ENCODE data around the gene TLE4. TPM values are rescaled to one million over a fixed set of nuclear protein-coding genes. Genes with fewer than 3 reads are reported as not detected.

TLE4 gene
- total and polyA plus RNA-seq, 2 experiments from 2014 or later: 45.8 to 72.9 TPM

DNA sequence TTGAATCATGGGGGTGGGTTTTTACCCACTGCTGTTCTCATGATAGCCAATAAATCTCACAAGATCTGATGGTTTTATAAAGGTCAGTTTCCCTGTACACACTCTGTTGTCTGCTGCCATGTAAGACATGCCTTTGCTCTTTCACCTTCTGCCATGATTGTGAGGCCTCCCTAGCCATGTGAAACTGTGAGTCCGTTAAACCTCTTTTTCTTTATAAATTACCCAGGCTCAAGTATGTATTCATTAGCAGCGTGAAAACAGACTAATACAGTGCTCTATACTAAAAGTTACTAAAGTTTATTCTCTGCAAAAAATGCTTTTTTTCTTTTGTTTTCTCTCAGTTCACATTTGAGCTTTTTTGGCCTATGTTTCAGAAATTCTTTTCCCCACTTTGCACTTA, 33.9 kb upstream of the TLE4 start:
- H4K20me1 ChIP-seq (replicated peaks; ENCODE audit: insufficient read depth): no peaks in the 10 kb centered on the region
- no peak overlapping the region for H3K4me3 ChIP-seq
- no peaks in the 10 kb centered on the region for H3K27me3 ChIP-seq (ENCODE audit: insufficient read depth)
- no peak overlapping the region for H2AFZ ChIP-seq
- DNase-seq (ENCODE audit: low spot score) (no peak), ATAC-seq (no peak)
- Mint-ChIP-seq H3K27me3 (ENCODE audit: insufficient read depth, low read depth, poor library complexity) (no peaks in the 10 kb centered on the region), H3K4me3 (no peak overlapping the region), H3K9me3 (peaks cover 5% of the 10 kb centered on the region; the same call in 1 of the 3 replicates), H3K36me3 (ENCODE audit: low read depth) (no peaks in the 10 kb centered on the region), H3K4me1 (no peaks in the 10 kb centered on the region), H3K27ac (no peak overlapping the region)
- H3K4me2 ChIP-seq: no peak overlapping the region
- no peaks in the 10 kb centered on the region for H3K36me3 ChIP-seq (ENCODE audit: insufficient read depth)
- H3K27ac ChIP-seq (ENCODE audit: low read depth): no peak overlapping the region
- no peaks in the 10 kb centered on the region for H3K4me1 ChIP-seq (ENCODE audit: insufficient read depth)
- no peaks in the 10 kb centered on the region for H3K79me2 ChIP-seq (replicated peaks; ENCODE audit: insufficient read depth)
- TF ChIP-seq, protein P1, sequence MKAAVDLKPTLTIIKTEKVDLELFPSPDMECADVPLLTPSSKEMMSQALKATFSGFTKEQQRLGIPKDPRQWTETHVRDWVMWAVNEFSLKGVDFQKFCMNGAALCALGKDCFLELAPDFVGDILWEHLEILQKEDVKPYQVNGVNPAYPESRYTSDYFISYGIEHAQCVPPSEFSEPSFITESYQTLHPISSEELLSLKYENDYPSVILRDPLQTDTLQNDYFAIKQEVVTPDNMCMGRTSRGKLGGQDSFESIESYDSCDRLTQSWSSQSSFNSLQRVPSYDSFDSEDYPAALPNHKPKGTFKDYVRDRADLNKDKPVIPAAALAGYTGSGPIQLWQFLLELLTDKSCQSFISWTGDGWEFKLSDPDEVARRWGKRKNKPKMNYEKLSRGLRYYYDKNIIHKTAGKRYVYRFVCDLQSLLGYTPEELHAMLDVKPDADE (IDR thresholded peaks at IDR 0.05): no peak
- TF ChIP-seq EZH2phosphoT487 (IDR thresholded peaks at IDR 0.05; ENCODE audit: unreplicated experiment): no peak
- TF ChIP-seq, protein P2, sequence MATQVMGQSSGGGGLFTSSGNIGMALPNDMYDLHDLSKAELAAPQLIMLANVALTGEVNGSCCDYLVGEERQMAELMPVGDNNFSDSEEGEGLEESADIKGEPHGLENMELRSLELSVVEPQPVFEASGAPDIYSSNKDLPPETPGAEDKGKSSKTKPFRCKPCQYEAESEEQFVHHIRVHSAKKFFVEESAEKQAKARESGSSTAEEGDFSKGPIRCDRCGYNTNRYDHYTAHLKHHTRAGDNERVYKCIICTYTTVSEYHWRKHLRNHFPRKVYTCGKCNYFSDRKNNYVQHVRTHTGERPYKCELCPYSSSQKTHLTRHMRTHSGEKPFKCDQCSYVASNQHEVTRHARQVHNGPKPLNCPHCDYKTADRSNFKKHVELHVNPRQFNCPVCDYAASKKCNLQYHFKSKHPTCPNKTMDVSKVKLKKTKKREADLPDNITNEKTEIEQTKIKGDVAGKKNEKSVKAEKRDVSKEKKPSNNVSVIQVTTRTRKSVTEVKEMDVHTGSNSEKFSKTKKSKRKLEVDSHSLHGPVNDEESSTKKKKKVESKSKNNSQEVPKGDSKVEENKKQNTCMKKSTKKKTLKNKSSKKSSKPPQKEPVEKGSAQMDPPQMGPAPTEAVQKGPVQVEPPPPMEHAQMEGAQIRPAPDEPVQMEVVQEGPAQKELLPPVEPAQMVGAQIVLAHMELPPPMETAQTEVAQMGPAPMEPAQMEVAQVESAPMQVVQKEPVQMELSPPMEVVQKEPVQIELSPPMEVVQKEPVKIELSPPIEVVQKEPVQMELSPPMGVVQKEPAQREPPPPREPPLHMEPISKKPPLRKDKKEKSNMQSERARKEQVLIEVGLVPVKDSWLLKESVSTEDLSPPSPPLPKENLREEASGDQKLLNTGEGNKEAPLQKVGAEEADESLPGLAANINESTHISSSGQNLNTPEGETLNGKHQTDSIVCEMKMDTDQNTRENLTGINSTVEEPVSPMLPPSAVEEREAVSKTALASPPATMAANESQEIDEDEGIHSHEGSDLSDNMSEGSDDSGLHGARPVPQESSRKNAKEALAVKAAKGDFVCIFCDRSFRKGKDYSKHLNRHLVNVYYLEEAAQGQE (IDR thresholded peaks at IDR 0.05; ENCODE audit: unreplicated experiment): no peak
- no peak for TF ChIP-seq NANOG (IDR thresholded peaks at IDR 0.05; ENCODE audit: borderline replicate concordance)
- TF ChIP-seq JUNB (IDR thresholded peaks at IDR 0.05; ENCODE audit: unreplicated experiment): no peak
- TF ChIP-seq, protein P3, sequence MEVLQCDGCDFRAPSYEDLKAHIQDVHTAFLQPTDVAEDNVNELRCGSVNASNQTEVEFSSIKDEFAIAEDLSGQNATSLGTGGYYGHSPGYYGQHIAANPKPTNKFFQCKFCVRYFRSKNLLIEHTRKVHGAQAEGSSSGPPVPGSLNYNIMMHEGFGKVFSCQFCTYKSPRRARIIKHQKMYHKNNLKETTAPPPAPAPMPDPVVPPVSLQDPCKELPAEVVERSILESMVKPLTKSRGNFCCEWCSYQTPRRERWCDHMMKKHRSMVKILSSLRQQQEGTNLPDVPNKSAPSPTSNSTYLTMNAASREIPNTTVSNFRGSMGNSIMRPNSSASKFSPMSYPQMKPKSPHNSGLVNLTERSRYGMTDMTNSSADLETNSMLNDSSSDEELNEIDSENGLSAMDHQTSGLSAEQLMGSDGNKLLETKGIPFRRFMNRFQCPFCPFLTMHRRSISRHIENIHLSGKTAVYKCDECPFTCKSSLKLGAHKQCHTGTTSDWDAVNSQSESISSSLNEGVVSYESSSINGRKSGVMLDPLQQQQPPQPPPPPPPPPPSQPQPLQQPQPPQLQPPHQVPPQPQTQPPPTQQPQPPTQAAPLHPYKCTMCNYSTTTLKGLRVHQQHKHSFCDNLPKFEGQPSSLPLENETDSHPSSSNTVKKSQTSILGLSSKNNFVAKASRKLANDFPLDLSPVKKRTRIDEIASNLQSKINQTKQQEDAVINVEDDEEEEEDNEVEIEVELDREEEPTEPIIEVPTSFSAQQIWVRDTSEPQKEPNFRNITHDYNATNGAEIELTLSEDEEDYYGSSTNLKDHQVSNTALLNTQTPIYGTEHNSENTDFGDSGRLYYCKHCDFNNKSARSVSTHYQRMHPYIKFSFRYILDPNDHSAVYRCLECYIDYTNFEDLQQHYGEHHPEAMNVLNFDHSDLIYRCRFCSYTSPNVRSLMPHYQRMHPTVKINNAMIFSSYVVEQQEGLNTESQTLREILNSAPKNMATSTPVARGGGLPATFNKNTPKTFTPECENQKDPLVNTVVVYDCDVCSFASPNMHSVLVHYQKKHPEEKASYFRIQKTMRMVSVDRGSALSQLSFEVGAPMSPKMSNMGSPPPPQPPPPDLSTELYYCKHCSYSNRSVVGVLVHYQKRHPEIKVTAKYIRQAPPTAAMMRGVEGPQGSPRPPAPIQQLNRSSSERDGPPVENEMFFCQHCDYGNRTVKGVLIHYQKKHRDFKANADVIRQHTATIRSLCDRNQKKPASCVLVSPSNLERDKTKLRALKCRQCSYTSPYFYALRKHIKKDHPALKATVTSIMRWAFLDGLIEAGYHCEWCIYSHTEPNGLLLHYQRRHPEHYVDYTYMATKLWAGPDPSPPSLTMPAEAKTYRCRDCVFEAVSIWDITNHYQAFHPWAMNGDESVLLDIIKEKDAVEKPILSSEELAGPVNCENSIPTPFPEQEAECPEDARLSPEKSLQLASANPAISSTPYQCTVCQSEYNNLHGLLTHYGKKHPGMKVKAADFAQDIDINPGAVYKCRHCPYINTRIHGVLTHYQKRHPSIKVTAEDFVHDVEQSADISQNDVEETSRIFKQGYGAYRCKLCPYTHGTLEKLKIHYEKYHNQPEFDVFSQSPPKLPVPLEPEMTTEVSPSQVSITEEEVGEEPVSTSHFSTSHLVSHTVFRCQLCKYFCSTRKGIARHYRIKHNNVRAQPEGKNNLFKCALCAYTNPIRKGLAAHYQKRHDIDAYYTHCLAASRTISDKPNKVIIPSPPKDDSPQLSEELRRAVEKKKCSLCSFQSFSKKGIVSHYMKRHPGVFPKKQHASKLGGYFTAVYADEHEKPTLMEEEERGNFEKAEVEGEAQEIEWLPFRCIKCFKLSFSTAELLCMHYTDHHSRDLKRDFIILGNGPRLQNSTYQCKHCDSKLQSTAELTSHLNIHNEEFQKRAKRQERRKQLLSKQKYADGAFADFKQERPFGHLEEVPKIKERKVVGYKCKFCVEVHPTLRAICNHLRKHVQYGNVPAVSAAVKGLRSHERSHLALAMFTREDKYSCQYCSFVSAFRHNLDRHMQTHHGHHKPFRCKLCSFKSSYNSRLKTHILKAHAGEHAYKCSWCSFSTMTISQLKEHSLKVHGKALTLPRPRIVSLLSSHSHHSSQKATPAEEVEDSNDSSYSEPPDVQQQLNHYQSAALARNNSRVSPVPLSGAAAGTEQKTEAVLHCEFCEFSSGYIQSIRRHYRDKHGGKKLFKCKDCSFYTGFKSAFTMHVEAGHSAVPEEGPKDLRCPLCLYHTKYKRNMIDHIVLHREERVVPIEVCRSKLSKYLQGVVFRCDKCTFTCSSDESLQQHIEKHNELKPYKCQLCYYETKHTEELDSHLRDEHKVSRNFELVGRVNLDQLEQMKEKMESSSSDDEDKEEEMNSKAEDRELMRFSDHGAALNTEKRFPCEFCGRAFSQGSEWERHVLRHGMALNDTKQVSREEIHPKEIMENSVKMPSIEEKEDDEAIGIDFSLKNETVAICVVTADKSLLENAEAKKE (CRISPR knock-in tag; IDR thresholded peaks at IDR 0.05): no peak
- TF ChIP-seq, protein P4, sequence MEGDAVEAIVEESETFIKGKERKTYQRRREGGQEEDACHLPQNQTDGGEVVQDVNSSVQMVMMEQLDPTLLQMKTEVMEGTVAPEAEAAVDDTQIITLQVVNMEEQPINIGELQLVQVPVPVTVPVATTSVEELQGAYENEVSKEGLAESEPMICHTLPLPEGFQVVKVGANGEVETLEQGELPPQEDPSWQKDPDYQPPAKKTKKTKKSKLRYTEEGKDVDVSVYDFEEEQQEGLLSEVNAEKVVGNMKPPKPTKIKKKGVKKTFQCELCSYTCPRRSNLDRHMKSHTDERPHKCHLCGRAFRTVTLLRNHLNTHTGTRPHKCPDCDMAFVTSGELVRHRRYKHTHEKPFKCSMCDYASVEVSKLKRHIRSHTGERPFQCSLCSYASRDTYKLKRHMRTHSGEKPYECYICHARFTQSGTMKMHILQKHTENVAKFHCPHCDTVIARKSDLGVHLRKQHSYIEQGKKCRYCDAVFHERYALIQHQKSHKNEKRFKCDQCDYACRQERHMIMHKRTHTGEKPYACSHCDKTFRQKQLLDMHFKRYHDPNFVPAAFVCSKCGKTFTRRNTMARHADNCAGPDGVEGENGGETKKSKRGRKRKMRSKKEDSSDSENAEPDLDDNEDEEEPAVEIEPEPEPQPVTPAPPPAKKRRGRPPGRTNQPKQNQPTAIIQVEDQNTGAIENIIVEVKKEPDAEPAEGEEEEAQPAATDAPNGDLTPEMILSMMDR (conservative IDR thresholded peaks at IDR 0.05; ENCODE audit: low read depth in 2 of 2): no peak
- TF ChIP-seq CREB1 (CRISPR knock-in tag; IDR thresholded peaks at IDR 0.05; ENCODE audit: low read depth): no peak
- TF ChIP-seq ZNF114 (CRISPR knock-in tag; IDR thresholded peaks at IDR 0.05): no peak
- TF ChIP-seq ZNF331 (CRISPR knock-in tag; IDR thresholded peaks at IDR 0.05; ENCODE audit: low read depth): no peak
- TF ChIP-seq EZH2 (IDR thresholded peaks at IDR 0.05; ENCODE audit: low read depth, unreplicated experiment): no peak
- no peak for TF ChIP-seq STAT1 (IDR thresholded peaks at IDR 0.05; ENCODE audit: unreplicated experiment)
- TF ChIP-seq POLR2AphosphoS5 (IDR thresholded peaks at IDR 0.05; ENCODE audit: low read depth): no peak
- peaks cover 1% of the 10 kb centered on the region for H3K9me2 ChIP-seq (ENCODE audit: insufficient read depth)
- no peaks in the 10 kb centered on the region for H3F3A ChIP-seq (replicated peaks; ENCODE audit: low read depth)

Measured in GM23338 (cell line).